ENCODE measurements around the gene GJB2.

Gene GJB2

DNA sequence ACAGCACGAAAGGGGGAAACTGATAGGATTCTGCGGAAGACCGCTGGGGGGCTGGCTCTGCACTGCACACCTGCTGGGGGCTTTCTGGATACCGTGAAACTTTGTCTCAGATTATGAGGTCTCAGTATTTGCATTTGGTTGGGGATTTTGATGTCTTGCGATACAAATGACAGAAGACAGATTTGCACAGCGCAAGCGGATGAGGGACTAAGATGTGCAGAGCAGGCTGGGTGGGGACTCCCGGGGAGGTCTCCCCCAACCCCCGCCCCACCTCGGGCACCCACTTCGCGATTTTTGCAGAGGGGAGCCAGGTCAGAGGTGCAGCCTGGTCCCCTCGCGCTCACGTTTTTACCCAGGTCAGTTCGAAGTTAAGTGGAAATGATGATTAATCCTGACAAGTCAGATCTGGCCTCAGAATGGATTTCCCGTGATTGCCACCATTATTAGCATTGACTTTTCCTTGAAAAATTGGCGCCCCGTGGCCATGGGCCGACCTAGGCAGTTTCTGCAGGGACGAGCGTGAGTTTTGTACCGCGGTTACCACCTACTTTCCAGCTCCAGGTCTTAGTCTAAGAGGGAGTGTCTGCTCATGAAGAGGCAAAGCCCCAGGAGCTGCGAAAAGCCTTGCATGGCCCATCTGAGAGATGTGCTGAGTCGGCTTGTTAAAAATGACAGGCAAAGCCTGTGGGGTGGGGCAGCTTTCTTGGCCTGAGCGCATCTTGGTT lies 1.3 kb upstream of the GJB2 start:
- Histone ChIP-seq H3F3A (ENCODE audit: low read depth) (no peaks in the 10 kb centered on the region), H3K4me2 (ENCODE audit: low read depth, low read length, poor library complexity, severe bottlenecking) (peak overlapping the region; percentile 49), H3K4me1 (ENCODE audit: insufficient read depth, low read length, poor library complexity, severe bottlenecking) (no peaks in the 10 kb centered on the region), H3K27me3 (ENCODE audit: insufficient read depth, low read length, poor library complexity, severe bottlenecking) (no peaks in the 10 kb centered on the region), H4K20me1 (ENCODE audit: insufficient read depth, low read length, poor library complexity, severe bottlenecking) (no peaks in the 10 kb centered on the region), H3K4me3 (ENCODE audit: low read length, poor library complexity, severe bottlenecking) (peak overlapping the region; percentile 46), H3K9me3 (ENCODE audit: insufficient read depth, low read depth, low read length) (no peaks in the 10 kb centered on the region), H2AFZ (ENCODE audit: low read length) (peak overlapping the region; percentile 76), H3K9me2 (replicated peaks; ENCODE audit: low read depth, low read length) (no peaks in the 10 kb centered on the region), H3K9ac (ENCODE audit: low read depth, low read length, poor library complexity, severe bottlenecking) (no peak overlapping the region), H3K36me3 (ENCODE audit: insufficient read depth, low read length) (no peaks in the 10 kb centered on the region), H3K79me2 (ENCODE audit: insufficient read depth, low read length) (no peaks in the 10 kb centered on the region)
- TF ChIP-seq, protein P1, sequence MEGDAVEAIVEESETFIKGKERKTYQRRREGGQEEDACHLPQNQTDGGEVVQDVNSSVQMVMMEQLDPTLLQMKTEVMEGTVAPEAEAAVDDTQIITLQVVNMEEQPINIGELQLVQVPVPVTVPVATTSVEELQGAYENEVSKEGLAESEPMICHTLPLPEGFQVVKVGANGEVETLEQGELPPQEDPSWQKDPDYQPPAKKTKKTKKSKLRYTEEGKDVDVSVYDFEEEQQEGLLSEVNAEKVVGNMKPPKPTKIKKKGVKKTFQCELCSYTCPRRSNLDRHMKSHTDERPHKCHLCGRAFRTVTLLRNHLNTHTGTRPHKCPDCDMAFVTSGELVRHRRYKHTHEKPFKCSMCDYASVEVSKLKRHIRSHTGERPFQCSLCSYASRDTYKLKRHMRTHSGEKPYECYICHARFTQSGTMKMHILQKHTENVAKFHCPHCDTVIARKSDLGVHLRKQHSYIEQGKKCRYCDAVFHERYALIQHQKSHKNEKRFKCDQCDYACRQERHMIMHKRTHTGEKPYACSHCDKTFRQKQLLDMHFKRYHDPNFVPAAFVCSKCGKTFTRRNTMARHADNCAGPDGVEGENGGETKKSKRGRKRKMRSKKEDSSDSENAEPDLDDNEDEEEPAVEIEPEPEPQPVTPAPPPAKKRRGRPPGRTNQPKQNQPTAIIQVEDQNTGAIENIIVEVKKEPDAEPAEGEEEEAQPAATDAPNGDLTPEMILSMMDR (conservative IDR thresholded peaks at IDR 0.05; ENCODE audit: low read length), result no peak

DNA sequence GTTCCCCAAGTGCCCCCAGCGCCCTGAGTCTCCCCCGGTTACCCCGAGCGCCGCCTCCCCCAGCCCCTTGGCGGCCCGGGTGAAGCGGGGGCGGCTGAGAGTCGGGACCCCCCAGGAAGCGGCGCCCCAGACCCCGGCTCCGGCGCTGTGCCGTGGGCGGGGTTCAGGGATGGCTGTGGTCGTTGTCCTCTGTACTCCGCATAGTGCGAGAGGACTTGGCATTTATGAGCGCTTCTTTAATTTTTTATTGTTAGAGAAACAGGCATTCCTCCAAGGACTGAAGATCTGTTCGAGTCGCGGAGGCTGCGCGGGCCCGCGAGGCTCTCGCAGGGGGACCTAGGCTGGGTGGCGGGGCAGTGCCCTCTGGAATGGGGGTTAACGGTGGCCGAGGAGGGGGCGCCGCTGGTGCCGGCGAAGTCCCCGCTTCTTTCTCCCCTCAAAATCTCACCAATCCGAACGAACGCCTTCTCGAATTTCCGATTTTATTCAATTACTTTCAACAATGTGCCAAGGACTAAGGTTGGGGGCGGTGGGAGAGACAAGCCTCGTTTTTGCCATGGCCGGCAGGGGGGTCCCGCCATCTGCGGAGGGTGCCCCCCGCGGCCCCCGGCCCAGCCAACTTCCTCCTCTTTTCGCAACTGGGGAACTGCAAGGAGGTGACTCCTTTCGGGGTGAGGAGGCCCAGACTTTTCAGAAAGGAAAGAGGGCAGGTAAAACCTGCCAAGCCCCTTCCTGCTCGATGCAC lies 596 bp upstream of the GJB2 start:
- Histone ChIP-seq H2AFZ (ENCODE audit: low read length) (peak overlapping the region; percentile 76), H3K27me3 (ENCODE audit: insufficient read depth, low read length, poor library complexity, severe bottlenecking) (no peaks in the 10 kb centered on the region), H3K4me1 (ENCODE audit: insufficient read depth, low read length, poor library complexity, severe bottlenecking) (no peaks in the 10 kb centered on the region), H3K36me3 (ENCODE audit: insufficient read depth, low read length) (no peaks in the 10 kb centered on the region), H4K20me1 (ENCODE audit: insufficient read depth, low read length, poor library complexity, severe bottlenecking) (no peaks in the 10 kb centered on the region), H3K4me3 (ENCODE audit: low read length, poor library complexity, severe bottlenecking) (peak overlapping the region; percentile 46), H3F3A (ENCODE audit: low read depth) (no peaks in the 10 kb centered on the region), H3K9me2 (replicated peaks; ENCODE audit: low read depth, low read length) (no peaks in the 10 kb centered on the region), H3K9me3 (ENCODE audit: insufficient read depth, low read depth, low read length) (no peaks in the 10 kb centered on the region), H3K79me2 (ENCODE audit: insufficient read depth, low read length) (no peaks in the 10 kb centered on the region), H3K9ac (ENCODE audit: low read depth, low read length, poor library complexity, severe bottlenecking) (no peak overlapping the region), H3K4me2 (ENCODE audit: low read depth, low read length, poor library complexity, severe bottlenecking) (peak overlapping the region; percentile 49)
- no peak for TF ChIP-seq EZH2phosphoT487 (IDR thresholded peaks at IDR 0.05; ENCODE audit: borderline replicate concordance)
- TF ChIP-seq, protein P1 (conservative IDR thresholded peaks at IDR 0.05; ENCODE audit: low read length), result no peak

DNA sequence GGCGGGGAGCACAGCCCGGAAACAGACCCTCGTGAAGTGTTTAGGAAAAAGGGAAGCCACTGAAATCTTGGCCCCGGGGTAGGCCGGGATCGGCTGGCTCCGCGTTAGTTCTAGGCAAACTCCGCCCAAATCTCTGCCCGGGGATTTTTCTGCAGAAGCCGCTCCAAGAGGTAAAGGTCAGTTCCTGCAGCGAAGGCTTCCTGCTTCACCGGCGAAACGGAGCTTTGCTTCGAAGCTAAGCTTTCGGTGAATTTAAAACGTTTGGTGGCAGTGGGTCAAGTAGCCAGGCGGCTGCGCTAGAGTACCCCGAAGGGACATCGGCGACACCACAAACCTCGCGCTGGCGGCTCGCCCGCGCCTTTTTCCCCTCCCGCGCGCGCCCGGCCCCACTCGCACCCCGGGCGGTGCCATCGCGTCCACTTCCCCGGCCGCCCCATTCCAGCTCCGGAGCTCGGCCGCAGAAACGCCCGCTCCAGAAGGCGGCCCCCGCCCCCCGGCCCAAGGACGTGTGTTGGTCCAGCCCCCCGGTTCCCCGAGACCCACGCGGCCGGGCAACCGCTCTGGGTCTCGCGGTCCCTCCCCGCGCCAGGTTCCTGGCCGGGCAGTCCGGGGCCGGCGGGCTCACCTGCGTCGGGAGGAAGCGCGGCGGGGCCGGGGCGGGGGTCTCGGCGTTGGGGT lies 441 bp downstream of the GJB2 start:
- Histone ChIP-seq H3F3A (ENCODE audit: low read depth) (no peaks in the 10 kb centered on the region), H3K9me3 (ENCODE audit: insufficient read depth, low read depth, low read length) (no peaks in the 10 kb centered on the region), H3K79me2 (ENCODE audit: insufficient read depth, low read length) (no peaks in the 10 kb centered on the region), H4K20me1 (ENCODE audit: insufficient read depth, low read length, poor library complexity, severe bottlenecking) (no peaks in the 10 kb centered on the region), H3K9me2 (replicated peaks; ENCODE audit: low read depth, low read length) (no peaks in the 10 kb centered on the region), H2AFZ (ENCODE audit: low read length) (no peak overlapping the region), H3K4me2 (ENCODE audit: low read depth, low read length, poor library complexity, severe bottlenecking) (no peak overlapping the region), H3K9ac (ENCODE audit: low read depth, low read length, poor library complexity, severe bottlenecking) (no peak overlapping the region), H3K4me3 (ENCODE audit: low read length, poor library complexity, severe bottlenecking) (no peak overlapping the region), H3K4me1 (ENCODE audit: insufficient read depth, low read length, poor library complexity, severe bottlenecking) (no peaks in the 10 kb centered on the region), H3K27me3 (ENCODE audit: insufficient read depth, low read length, poor library complexity, severe bottlenecking) (no peaks in the 10 kb centered on the region), H3K36me3 (ENCODE audit: insufficient read depth, low read length) (no peaks in the 10 kb centered on the region)
- no peak for TF ChIP-seq EZH2phosphoT487 (IDR thresholded peaks at IDR 0.05; ENCODE audit: borderline replicate concordance)
- TF ChIP-seq, protein P1 (conservative IDR thresholded peaks at IDR 0.05; ENCODE audit: low read length), result no peak

All from Loucy (cell line).